Astrocyte (in vitro differentiated cells and primary cell): ENCODE measurements around the gene SLC37A4.

Experiments used
- EZH2 ChIP-seq: IDR thresholded peaks from 2 replicates; pipeline ENCODE4 v1.6.1; 2012; ENCODE audit warnings: mild to moderate bottlenecking, low read length, inconsistent platforms; ENCODE audit not compliant: insufficient read depth
- TF ChIP-seq, protein P1 (sequence below): IDR thresholded peaks from 2 replicates; pipeline ENCODE4 v1.5.1; 2011; ENCODE audit warnings: low read depth, mild to moderate bottlenecking, inconsistent platforms, low read length, moderate library complexity; ENCODE audit not compliant: insufficient read depth

DNA sequence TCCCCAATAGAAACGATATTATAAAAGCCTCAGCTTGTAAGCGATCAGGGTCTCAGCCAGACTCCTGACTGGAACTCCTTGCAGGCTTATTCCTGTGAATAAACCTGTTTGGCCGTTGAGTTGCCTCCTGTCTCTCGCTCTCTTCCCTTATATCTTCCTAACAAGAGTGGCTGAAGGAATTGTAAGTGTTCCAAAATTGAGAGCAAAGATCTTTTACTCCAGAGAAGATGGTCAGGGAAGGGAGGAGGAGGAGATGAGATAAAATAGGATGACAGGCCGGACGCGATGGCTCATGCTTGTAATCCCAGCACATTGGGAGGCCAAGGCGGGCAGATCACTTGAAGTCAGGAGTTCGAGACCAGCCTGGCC lies 1.2 kb upstream of the SLC37A4 start:
- TF ChIP-seq EZH2, result no peak
- TF ChIP-seq, protein P1, sequence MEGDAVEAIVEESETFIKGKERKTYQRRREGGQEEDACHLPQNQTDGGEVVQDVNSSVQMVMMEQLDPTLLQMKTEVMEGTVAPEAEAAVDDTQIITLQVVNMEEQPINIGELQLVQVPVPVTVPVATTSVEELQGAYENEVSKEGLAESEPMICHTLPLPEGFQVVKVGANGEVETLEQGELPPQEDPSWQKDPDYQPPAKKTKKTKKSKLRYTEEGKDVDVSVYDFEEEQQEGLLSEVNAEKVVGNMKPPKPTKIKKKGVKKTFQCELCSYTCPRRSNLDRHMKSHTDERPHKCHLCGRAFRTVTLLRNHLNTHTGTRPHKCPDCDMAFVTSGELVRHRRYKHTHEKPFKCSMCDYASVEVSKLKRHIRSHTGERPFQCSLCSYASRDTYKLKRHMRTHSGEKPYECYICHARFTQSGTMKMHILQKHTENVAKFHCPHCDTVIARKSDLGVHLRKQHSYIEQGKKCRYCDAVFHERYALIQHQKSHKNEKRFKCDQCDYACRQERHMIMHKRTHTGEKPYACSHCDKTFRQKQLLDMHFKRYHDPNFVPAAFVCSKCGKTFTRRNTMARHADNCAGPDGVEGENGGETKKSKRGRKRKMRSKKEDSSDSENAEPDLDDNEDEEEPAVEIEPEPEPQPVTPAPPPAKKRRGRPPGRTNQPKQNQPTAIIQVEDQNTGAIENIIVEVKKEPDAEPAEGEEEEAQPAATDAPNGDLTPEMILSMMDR, result no peak
